Rectal smooth muscle tissue (tissue), 1 donor: ENCODE measurements around the gene CCDC154.

ENCODE experiments used
- H3K27ac ChIP-seq: one replicate; pipeline ENCODE4 v1.7.0; 2013; ENCODE audit warnings: low read depth, low read length, inconsistent platforms
- H3K27me3 ChIP-seq: one replicate; pipeline ENCODE4 v1.7.0; 2013; ENCODE audit warnings: low read length; ENCODE audit not compliant: control insufficient read depth, insufficient read depth
- H3K36me3 ChIP-seq: one replicate; pipeline ENCODE4 v1.7.0; 2013; ENCODE audit warnings: low read length; ENCODE audit not compliant: control insufficient read depth, insufficient read depth
- H3K4me1 ChIP-seq: one replicate; pipeline ENCODE4 v1.7.0; 2013; ENCODE audit warnings: low read length; ENCODE audit not compliant: control insufficient read depth, insufficient read depth
- H3K4me3 ChIP-seq: one replicate; pipeline ENCODE4 v1.7.0; 2013; ENCODE audit warnings: low read length
- H3K9ac ChIP-seq: one replicate; pipeline ENCODE4 v1.7.0; 2013; ENCODE audit warnings: low read length

Gene CCDC154

GRCh38 chr16:1428511-1428910 is 15.8 kb downstream of the CCDC154 start:
- Histone ChIP-seq H3K27me3 (no peaks in the 10 kb centered on the region), H3K36me3 (no peaks in the 10 kb centered on the region), H3K4me3 (no peak overlapping the region), H3K9ac (no peak overlapping the region), H3K27ac (no peak overlapping the region), H3K4me1 (no peaks in the 10 kb centered on the region)

- Histone ChIP-seq H3K4me1 (no peaks in the 10 kb centered on the region), H3K9ac (no peak overlapping the region), H3K27ac (no peak overlapping the region), H3K36me3 (no peaks in the 10 kb centered on the region), H3K27me3 (no peaks in the 10 kb centered on the region), H3K4me3 (no peak overlapping the region)
Measured at GRCh38 chr16:1427473-1428461, 16.6 kb downstream of the CCDC154 start.

GRCh38 chr16:1426734-1427471 is 17.5 kb downstream of the CCDC154 start:
- no peak overlapping the region for H3K4me3 ChIP-seq
- no peaks in the 10 kb centered on the region for H3K36me3 ChIP-seq
- H3K27me3 ChIP-seq: no peaks in the 10 kb centered on the region
- no peaks in the 10 kb centered on the region for H3K4me1 ChIP-seq
- no peak overlapping the region for H3K27ac ChIP-seq
- no peak overlapping the region for H3K9ac ChIP-seq

GRCh38 chr16:1425616-1426370 is 18.6 kb downstream of the CCDC154 start:
- no peak overlapping the region for H3K4me3 ChIP-seq
- no peaks in the 10 kb centered on the region for H3K27me3 ChIP-seq
- H3K9ac ChIP-seq: no peak overlapping the region
- H3K4me1 ChIP-seq: no peaks in the 10 kb centered on the region
- H3K36me3 ChIP-seq: no peaks in the 10 kb centered on the region
- no peak overlapping the region for H3K27ac ChIP-seq

GRCh38 chr16:1424028-1424427 is 20.3 kb downstream of the CCDC154 start:
- H3K4me3 ChIP-seq: no peak overlapping the region
- H3K27me3 ChIP-seq: no peaks in the 10 kb centered on the region
- H3K9ac ChIP-seq: no peak overlapping the region
- peaks cover 7% of the 10 kb centered on the region for H3K4me1 ChIP-seq
- H3K27ac ChIP-seq: no peak overlapping the region
- no peaks in the 10 kb centered on the region for H3K36me3 ChIP-seq

GRCh38 chr16:1422076-1422475 is 22.3 kb downstream of the CCDC154 start:
- Histone ChIP-seq H3K27me3 (no peaks in the 10 kb centered on the region), H3K4me1 (peaks cover 7% of the 10 kb centered on the region), H3K36me3 (no peaks in the 10 kb centered on the region), H3K4me3 (no peak overlapping the region), H3K9ac (no peak overlapping the region), H3K27ac (peak overlapping the region; percentile 90)

- H3K36me3 ChIP-seq: no peaks in the 10 kb centered on the region
- H3K9ac ChIP-seq: peak overlapping the region; percentile 89
- no peaks in the 10 kb centered on the region for H3K27me3 ChIP-seq
- H3K4me3 ChIP-seq: peak overlapping the region; percentile 96
- peak overlapping the region; percentile 90 for H3K27ac ChIP-seq
- peaks cover 7% of the 10 kb centered on the region for H3K4me1 ChIP-seq
Measured at GRCh38 chr16:1420111-1420539, 24.2 kb downstream of the CCDC154 start.

GRCh38 chr16:1416521-1416941 is 27.8 kb downstream of the CCDC154 start:
- Histone ChIP-seq H3K4me3 (no peak overlapping the region), H3K27me3 (no peaks in the 10 kb centered on the region), H3K9ac (no peak overlapping the region), H3K36me3 (peaks cover 3% of the 10 kb centered on the region), H3K4me1 (peaks cover 7% of the 10 kb centered on the region), H3K27ac (no peak overlapping the region)

GRCh38 chr16:1414532-1415260 is 29.7 kb downstream of the CCDC154 start, which contains the start of gene UNKL:
TSS of gene UNKL (minus strand) at chr16:1414704. CDS start at chr16:1414691, 13 bp downstream.
- H3K27me3 ChIP-seq: no peaks in the 10 kb centered on the region
- peaks cover 1% of the 10 kb centered on the region for H3K4me1 ChIP-seq
- peak within 1 kb of the TSS; percentile 92 for H3K27ac ChIP-seq
- H3K36me3 ChIP-seq: peaks cover 9% of the 10 kb centered on the region
- H3K4me3 ChIP-seq: peak within 1 kb of the TSS; percentile 92
- H3K9ac ChIP-seq: peak within 1 kb of the TSS; percentile 80

- Histone ChIP-seq H3K4me3 (peak overlapping the region; percentile 92), H3K4me1 (no peaks in the 10 kb centered on the region), H3K9ac (peak overlapping the region; percentile 80), H3K27me3 (no peaks in the 10 kb centered on the region), H3K36me3 (peaks cover 9% of the 10 kb centered on the region), H3K27ac (peak overlapping the region; percentile 70)
Measured at GRCh38 chr16:1413684-1414531, 30.4 kb downstream of the CCDC154 start.

GRCh38 chr16:1412847-1413246 is 31.5 kb downstream of the CCDC154 start:
- H3K4me1 ChIP-seq: peaks cover 3% of the 10 kb centered on the region
- H3K27me3 ChIP-seq: no peaks in the 10 kb centered on the region
- no peak overlapping the region for H3K4me3 ChIP-seq
- no peak overlapping the region for H3K9ac ChIP-seq
- no peak overlapping the region for H3K27ac ChIP-seq
- peaks cover 9% of the 10 kb centered on the region for H3K36me3 ChIP-seq
